ENCODE results near the gene FLNB.

- TF ChIP-seq CTCF (IDR thresholded peaks at IDR 0.05) (no peak), POLR2A (IDR thresholded peaks at IDR 0.05) (no peak)
Observed at GRCh38 chr3:57963811-57964346, 44.3 kb upstream of the FLNB start.

Measured in thyroid gland (tissue), 4 donors.